ENCODE measurements around the gene WNT7A. TPM values are rescaled to one million over a fixed set of nuclear protein-coding genes. Genes with fewer than 3 reads are reported as not detected.
"Not testable (repeated sequence)": the region's sequence is repeated elsewhere in the genome, so short reads cannot be mapped to it uniquely, and the experiment has no call there.

The WNT7A gene
- total RNA-seq, 1 experiment from 2014 or later: 0.12 TPM

DNA sequence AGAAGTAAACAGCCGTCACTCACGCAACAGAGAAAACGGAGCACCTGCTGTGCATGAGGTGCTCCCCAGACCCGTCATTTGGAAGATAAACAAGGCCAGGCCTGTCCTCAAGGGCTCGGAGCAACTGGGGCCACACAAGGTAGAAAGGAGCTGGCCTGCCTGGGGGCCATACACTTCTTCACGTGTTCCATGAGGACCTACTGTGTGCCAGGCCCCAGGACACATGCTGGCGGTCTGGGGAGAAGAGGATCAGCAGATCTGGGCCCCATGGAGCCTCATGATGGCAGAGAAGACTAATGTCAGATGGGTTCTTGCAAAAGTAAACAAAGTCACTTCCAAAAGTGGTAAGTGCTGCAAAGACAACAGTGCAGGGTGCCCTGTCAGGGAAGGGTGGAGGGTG lies 14.3 kb downstream of the WNT7A start:
- DNase-seq (ENCODE audit: low read depth): no peak

DNA sequence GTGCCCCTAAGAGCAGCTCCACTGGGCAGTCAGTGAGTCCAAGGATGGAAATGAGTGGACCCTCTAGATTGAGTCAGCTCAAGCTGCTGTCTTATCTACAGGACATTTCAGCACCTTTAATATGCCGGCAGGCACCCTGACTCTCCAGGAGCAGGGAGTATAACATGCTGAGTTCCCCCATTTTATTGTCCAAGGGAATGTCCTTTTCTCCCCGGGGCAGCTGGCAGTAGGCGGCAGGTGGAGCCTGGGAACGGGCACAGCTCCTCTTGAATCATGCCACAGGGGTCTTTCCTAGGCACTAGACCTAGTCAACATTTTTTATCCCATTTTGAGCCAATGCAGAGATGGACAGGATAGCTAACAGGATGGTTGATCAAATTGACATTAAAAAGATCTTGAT lies 14.8 kb downstream of the WNT7A start:
- DNase-seq (ENCODE audit: low read depth): no peak

DNA sequence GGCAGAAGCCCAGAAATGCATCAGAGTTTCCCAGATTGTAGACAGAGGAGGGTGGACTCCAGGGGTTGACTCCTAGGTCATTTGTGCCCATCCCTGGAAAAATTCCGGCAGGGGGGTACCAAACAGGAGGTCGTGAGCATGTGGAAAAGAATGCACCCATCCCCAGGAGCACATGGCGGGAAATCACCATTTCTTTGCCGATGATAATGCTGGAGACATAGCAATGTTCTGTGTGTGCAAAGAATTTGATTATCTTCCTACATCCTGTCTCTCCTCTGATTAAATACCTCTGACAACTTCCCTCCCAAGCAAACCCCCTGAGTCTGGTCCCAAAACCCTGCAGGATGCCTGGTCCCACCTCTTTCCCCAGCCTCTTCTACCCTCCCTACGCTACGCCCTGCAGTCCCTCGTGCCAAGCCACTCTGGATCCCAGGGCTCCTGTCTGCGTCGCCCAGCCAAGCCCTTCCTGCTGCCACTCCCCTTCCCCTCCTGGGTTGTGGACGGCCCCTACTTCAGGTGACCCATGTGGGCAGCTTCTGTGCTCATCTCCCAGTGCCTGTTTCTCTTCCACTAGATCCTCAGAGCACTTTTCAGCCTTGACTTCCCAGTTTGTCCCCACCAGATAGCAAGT lies 15.8 kb downstream of the WNT7A start:
- DNase-seq (ENCODE audit: low read depth): no peak

DNA sequence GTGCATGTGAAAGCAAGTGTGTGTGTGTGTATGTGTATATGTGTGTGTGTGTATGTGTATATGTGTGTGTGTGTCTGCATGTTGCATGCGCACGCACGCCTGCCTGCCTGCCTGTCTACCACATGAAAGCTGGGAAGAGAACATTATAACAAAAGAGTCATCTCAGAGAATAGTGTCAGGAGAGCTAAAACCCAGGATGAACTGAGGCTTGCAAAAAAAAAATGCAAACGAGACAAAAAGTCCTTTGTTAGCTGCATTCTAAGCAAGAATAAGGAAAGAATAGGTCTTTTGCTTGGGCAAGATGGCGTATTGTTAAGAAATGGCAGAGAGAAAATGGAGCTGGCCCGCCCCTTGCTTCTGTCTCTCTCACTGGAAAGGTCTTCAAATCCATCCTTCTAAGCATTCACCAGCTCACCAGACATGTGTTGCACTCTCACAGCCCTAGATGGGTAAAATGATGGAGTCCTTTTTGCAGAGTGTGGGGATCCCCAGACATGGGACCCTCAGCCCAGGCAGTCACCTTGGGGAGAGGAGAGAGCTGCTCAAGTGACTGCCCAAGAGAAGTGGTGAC lies 16.4 kb downstream of the WNT7A start:
- DNase-seq (ENCODE audit: low read depth): no peak

DNA sequence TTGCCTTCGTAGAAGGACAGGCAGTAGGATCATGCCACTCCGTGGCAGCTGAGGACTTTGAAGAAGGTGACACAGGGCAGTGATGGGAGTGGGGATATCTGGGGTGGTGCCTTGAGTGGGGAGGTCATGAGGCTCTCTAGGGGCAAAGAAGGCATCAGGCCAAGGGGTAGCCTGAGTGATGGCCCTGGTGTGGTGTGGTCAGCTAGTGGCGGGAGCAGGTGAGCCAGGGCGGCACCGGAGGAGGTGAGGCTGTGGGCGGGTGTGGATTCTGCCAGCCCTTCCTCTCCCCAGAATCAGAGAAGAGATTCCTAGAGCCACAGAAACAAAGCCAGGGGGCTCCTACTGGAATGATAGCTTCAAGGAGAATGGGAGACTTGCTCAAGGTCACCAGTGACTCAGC lies 18.4 kb downstream of the WNT7A start:
- DNase-seq (ENCODE audit: low read depth): no peak

DNA sequence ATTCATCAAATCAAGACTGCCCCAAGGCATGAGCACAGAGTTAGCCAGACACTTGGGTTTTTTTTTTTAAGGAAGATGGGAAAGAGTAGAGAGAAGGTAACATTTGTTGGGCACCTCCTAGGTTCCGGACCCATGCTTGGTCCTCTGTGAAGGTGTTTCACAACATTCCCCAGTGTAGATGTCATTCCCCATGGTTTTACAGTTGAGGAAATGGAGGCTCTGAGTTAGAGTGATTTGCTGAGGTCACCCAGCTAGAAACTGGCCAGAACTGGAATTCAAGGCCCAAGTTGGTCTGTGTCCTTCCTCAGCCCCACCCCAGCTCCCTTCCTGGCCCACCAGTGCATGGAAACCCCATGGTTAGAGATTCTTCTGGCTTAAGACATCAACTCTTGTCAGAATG lies 19.9 kb downstream of the WNT7A start:
- DNase-seq (ENCODE audit: low read depth): no peak

DNA sequence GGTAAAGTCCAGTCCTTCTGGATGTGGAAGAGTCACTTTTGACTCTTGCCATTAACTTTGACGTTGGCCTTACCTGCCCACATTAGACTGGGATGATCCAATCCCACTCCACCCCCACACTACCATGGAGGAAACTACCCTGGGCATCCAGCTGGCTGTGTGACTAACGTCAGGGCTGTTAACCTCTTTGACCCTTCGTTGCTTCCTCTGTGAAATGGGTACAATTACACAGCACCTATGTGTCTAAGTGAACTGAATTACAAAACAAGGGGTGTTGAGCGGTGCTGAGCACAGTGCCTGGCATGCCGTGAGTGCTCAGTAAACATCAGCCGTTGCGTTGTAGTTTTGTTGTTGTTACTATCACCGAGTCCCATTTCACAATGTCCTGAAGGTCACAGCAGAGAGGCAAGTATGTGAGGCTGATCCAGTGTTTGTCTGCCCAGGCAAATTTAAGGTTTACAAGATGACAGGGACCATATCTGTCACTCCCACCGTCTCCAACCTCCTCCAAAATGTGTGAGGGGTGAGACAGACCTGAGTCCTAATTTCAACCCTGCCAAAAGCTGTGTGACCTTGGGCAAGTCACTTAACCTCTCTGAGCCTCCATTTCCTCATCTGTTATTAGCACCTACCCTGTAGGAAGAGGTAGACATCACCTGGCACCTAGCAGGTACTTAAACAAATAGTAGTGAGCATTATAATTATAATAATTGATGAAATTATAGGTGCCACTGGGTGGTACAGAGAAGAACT lies 20.9 kb downstream of the WNT7A start:
- no peak for DNase-seq (ENCODE audit: low read depth)

DNA sequence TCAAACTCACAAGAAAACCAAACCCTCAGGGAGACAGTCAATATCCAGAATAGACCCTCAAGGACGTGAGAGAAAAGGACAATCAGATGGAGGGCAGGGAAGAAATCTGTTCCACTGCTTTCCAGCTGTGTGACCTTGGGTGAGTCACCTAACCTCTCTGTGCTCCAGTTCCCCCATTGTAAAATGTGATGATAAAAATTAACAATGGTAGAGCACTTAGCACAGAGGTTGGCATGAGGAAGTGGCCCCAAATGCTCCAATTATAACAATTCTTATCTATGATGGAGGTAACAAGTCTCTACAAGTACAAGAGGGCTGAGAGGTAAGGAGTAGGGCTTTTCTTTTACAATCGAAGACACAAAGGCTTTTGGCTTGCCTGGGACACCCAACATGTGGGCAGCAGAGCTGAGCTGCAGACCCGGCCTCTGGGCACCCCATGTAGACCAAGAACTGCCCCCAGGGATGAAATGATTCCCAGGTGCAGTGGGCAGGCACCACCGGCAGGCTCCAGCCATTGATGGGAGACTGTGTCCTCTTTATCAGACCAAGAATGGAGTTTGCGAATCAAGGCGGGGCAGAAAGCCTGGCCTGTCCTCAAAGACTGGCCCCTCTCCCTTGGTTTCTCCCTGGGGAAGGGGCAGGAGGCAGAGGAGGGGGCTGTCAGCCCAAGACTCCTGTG lies 22.0 kb downstream of the WNT7A start:
- DNase-seq (ENCODE audit: low read depth): no peak

DNA sequence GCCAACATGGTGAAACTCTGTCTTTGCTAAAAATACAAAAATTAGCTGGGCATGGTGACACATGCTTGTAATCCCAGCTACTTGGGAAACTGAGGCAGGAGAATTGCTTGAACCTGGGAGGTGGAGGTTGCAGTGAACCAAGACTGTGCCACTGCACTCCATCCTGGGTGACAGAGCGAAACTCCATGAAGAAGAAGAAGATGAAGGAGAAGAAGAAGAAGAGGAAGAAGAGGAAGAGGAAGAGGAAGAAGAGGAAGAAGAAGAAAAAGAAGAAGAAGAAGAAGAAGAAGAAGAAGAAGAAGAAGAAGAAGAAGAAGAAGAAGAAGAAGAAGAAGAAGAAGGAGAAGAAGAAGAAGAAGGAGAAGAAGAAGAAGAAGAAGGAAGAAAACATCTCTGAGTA lies 23.2 kb downstream of the WNT7A start:
- not testable (repeated sequence) for DNase-seq (ENCODE audit: low read depth)

DNA sequence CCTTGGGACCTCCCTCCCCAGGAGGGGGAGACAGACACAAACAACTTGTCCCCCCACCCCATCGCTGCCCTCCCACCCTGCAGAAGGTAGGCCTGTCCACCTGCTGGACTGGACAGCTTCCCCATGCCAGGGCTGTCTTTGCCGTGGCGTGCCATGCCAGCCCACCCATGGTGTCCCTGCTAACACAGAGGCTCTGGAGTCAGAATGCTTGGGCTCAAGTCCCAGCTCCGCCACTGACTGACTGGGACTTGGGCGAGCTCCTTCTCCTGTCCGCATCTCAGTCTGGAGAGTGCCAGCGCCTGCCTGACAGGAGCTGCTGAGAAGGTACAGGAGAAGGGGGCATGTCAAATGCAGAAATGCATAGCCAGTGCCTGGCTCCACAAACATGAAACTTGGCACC lies 23.9 kb downstream of the WNT7A start:
- no peak for DNase-seq (ENCODE audit: low read depth)

DNA sequence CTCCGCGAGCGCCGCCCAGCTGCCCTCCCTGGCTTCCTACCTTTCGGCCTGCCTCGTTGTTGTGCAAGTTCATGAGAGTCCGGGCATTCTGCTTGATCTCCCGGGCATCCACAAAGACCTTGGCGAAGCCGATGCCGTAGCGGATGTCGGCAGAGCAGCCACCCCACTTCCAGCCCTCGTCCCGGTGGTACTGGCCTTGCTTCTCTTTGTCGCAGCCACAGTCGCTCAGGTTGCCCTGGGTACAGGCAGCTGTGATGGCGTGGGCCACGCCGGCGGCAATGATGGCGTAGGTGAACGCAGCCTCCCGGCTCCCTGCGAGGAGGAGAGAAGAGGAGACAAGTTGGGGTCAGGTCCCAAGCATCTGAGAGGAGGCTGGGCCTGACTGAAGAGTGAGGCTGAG lies 25.4 kb downstream of the WNT7A start:
- no peak for DNase-seq (ENCODE audit: low read depth)

DNA sequence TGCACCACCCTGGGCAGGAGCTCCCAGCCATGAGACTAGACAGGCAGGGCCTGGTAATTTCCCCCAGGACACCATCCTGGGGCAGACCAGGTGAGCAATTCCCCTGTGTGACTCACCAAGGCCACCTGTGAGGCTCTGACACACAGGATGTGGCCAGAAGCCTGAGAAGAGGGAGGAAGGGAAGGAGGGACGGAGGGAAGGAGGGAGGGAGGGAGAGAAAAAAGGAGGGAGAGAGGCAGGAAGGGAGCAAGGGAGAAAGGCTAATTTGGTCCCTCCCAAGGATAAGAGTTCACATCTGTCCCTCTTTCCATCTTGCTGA lies 25.9 kb downstream of the WNT7A start:
- peak; percentile 47 for DNase-seq (ENCODE audit: low read depth)

DNA sequence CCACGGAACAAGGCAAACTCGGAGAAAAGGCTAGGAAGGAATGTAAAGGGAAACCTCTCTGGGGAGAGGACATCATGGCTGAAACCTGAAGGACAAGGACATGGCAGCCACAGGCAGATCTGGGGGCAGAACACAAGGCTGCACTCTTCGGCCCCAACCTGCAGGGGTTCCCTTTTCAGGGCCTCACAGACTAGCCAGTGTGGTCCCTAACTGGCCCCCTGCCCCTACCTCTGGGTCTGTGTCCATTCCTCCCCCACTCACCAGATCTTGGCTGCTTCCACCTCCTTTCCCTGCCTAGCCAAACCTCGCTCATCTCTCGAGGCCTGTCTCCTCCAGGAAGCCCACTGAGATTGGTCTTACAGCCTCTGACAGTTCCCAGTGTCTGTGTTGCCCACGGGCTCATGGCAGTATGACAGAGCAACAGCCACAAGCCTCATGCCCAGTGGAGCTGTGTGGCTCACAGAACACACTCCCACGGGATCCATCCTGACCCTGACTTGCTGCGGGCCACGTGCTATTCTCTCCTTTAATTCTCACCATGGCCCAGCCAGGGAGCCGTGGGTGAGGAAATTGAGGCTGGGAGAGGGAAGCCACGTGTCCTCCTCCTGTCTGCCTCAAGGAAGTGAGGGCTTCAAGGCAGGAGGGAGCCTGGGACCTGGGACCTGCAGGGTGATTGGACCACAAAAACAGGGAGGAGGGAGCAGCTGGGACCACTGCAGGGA lies 26.5 kb downstream of the WNT7A start:
- no peak for DNase-seq (ENCODE audit: low read depth)

DNA sequence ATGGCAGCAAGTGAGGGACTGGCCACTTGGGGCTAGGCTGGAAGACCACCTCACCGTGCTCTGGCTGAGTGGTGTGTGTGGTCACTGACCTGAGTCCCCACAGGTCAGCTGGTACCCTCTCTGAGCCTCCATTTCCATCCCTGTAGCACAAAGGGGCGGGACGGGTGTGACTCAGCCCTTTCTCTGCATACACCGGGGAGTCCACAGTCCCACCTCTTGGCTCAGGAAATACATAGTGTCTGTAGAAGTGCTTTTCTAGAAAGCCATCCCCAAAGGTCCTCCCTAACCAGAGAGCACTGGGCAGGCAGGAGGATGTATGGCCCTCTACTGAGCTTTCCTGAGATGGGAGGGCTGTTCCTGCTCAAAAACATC lies 27.2 kb downstream of the WNT7A start:
- peak; percentile 61 for DNase-seq (ENCODE audit: low read depth)

DNA sequence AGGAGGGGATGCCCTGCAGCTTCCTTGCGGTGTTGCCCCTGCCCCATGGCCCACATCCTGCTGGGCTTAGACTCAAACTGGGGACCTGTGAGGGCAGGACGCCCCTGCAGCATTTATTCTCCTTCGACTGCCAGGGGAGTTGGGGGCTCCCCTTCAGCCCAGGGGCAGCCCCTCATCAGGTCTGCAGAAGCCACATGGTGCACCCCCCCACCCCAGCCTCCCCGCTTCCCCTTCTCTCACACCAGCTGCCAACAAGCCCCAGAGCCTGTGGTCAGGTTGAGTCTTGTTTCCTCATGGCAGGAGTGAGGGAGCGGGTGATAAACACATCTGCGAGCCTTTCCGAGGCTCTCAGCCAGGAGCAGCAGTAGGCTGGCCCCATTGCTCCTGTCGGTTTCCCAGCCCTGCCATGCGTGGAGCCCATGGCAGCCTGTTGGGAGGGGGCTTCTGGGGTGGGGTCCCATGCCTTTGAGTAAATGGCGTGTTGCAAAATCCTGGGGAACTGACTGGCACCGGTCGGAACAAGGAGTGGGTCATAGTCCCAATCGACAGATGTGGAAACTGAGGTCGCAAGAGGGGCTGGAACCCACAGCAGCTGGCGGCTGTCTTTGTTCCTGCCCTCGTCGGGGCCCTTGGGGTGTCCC lies 27.8 kb downstream of the WNT7A start:
- peak; percentile 65 for DNase-seq (ENCODE audit: low read depth)

DNA sequence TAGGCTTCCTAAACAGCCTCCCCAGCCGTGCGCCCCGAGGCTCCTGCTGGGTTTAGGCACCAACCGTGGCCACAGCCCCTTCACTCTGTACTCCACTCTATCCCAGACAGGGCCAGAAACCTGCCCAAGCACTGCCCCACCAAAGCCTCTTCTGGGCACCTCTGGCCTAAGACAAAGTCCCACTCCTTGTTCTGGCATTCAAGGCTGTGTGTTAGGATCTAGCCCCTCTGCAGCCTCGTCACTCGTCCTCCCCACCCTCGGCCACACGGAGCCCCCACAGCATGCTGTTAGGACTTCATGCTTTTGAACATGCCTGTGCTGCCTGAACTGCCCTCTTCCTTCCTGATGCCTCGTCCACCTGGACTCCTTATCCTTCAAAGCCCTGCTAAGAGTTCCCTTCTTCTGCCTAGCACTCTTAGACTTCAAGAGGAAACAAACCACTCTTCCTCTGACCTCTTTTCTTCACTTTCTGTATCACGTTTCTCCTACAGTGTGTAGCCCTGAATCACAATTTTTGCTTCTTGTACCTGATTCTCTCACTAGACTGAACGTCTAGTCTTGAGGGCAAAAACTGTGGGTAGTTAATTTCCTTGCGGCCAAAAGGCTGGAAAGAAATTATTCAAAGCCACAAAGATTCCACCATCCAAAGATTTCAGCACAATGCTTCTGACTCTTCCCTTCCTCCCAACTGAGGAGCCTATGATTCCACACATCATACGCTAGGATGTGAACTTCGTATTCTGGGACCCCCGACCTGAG lies 28.6 kb downstream of the WNT7A start:
- DNase-seq (ENCODE audit: low read depth): peak; percentile 49

DNA sequence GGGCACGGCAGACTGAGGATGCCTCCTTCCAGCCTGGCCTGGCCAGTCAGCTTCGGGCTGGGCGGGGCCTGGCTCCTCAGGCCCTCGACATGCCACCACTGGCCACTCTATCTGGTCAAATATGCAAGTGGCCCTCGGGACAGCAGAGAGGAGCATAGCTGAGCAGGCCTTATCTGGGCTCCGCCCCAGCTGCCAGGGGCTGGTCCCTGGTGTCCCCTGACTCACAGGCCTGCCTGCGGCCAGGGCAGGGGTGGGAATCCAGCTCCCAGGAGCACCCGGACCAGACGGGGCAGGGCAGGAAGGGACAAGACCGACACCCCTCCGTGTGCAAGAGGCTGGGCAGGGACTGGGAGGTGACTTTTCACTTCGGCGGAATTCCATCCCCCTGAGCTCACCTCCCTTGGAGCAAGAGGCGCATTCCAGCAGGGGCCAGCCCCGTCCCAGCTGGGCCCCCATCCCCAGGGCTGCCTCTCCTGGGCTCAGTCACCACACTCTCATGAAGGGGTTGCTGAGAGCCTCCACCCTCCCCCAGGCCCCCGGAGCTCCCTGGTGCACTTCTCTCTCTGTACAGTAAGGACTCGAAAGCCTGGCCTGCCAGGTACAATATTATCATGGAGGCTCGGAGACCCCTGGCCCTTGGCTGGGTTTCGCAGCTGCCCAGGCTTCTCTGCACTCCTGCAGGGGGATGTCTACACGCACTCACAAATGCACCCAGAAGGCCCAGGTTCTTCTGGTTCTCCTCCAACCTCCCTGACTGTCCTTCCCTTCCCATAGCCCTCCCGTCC lies 29.5 kb downstream of the WNT7A start:
- DNase-seq (ENCODE audit: low read depth): peak; percentile 88

DNA sequence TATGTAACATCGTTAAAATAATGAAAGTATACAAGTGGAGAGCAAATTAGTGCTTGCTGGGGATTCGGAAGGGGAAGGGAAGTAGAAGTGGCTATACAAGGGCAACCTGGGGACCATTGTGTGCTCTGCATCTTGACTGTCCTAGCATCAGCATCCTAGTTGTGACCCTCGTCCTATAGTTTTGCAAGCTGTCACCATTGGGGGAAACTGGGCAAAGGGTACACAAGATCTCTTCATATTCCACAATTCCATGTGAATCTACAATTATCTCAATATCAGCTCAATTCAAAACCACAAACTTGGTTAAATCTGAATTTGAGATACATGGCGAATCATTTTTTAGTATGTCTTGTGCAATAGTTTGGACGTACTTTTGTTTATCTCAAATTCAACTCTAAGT lies 30.9 kb downstream of the WNT7A start:
- no peak for DNase-seq (ENCODE audit: low read depth)

DNA sequence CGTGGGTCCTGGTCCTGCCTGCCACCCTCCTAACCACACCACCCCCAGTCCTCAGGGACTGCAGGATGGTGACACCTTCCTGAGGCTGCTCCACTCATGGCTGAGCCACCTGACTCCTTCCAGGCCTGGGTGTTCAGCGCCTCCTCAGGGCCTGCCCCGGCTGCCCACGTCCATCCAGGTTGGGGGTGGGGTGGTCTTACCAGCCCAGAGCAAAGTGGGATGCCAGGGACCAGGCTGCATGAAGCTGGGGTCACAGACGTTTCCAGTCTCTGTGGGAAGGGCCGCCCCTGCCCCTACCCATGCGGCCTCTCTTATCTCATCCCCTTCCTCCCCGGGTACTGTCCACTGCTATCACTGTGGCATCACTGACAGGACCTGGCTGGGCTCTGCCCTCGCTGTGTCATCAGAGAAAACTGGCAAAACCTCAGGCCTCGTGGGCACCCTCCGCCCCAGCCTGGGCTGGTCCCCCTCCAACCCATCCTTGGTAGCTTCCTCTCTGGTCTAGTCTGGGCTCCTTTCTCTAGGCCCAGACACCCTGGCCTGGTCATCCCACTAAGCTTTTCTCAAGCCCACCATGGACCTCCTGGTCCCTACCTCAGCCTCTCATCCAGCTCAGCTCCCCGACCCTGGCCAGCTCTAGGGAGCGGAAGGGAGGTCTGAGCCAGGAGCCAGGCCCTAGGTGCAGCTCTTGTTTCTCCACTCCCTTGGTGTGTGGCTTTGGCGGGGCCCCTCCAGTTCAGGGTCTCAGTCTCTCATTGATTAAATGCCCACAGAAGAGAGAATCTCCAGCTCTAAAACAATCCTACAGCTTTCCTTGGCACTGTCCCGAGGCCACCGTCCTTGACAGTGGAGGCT lies 32.9 kb downstream of the WNT7A start:
- no peak for DNase-seq (ENCODE audit: low read depth)

Measured in RPMI7951 (cell line).